HepG2 (cell line): ENCODE results near the gene KDM3B. TPM values are rescaled to one million over a fixed set of nuclear protein-coding genes. Genes with fewer than 3 reads are reported as not detected.
A peak's percentile ranks its signal among the peaks of the same experiment; 100 is the strongest.

ENCODE experiments used
- CCAR2 ChIP-seq: fragments of 200-400 bp; formaldehyde crosslinking; optimal IDR thresholded peaks from 2 replicates; pipeline ENCODE3; 2018; ENCODE audit warnings: low read depth, mild to moderate bottlenecking, low read length, moderate library complexity
- DRAP1 ChIP-seq: IDR thresholded peaks from 2 replicates; pipeline ENCODE4 v1.6.1; 2016; ENCODE audit warnings: missing genetic modification reagents, missing compliant biosample characterization
- EEA1 ChIP-seq: sonication (generic); formaldehyde crosslinking; IDR thresholded peaks from 2 replicates; pipeline ENCODE4 v1.5.1; 2020; ENCODE audit warnings: mild to moderate bottlenecking, missing genetic modification reagents, borderline replicate concordance
- GZF1 ChIP-seq: sonication (generic); formaldehyde crosslinking; IDR thresholded peaks from 2 replicates; pipeline ENCODE4 v1.5.1; 2020; ENCODE audit warnings: mild to moderate bottlenecking, missing genetic modification reagents
- KMT2A ChIP-seq: sonication (generic); formaldehyde crosslinking; IDR thresholded peaks from 2 replicates; pipeline ENCODE4 v1.4.0; 2020; ENCODE audit warnings: missing genetic modification reagents
- NFKB2 ChIP-seq: sonication (generic); formaldehyde crosslinking; IDR thresholded peaks from 2 replicates; pipeline ENCODE4 v1.4.0; 2020; ENCODE audit warnings: missing genetic modification reagents, borderline replicate concordance
- SALL1 ChIP-seq: sonication (generic); formaldehyde crosslinking; IDR thresholded peaks from 2 replicates; pipeline ENCODE4 v1.8.0; 2022; ENCODE audit warnings: mild to moderate bottlenecking, missing genetic modification reagents
- ZBTB39 ChIP-seq: sonication (generic); formaldehyde crosslinking; IDR thresholded peaks from 2 replicates; pipeline ENCODE4 v1.5.0; 2020; ENCODE audit warnings: missing genetic modification reagents
- ZBTB40 ChIP-seq, 2 experiments: fragments of 450-650 bp in 1 of 2; sonication (generic) in 1 of 2; formaldehyde crosslinking in 1 of 2; IDR thresholded peaks; 2 replicates each; pipeline versions ENCODE4 v1.6.1 to v1.8.0; 2016 to 2022; ENCODE audit warnings: antibody characterized with exemption in 1 of 2, mild to moderate bottlenecking in 1 of 2, missing genetic modification reagents in 1 of 2
- ZFP37 ChIP-seq: sonication (generic); formaldehyde crosslinking; IDR thresholded peaks from 2 replicates; pipeline ENCODE4 v1.4.0; 2020; ENCODE audit warnings: missing genetic modification reagents, borderline replicate concordance
- ZNF143 ChIP-seq: sonication (generic); formaldehyde crosslinking; IDR thresholded peaks from 2 replicates; pipeline ENCODE4 v1.4.0; 2020; ENCODE audit warnings: missing genetic modification reagents
- ZNF317 ChIP-seq: sonication (generic); formaldehyde crosslinking; IDR thresholded peaks from 2 replicates; pipeline ENCODE4 v1.5.0; 2020; ENCODE audit warnings: mild to moderate bottlenecking, missing genetic modification reagents
- ZNF367 ChIP-seq: sonication (generic); formaldehyde crosslinking; IDR thresholded peaks from 2 replicates; pipeline ENCODE4 v1.4.0; 2020; ENCODE audit warnings: missing genetic modification reagents, borderline replicate concordance
- ZNF431 ChIP-seq: sonication (generic); formaldehyde crosslinking; IDR thresholded peaks from 2 replicates; pipeline ENCODE4 v1.9.0; 2022; ENCODE audit warnings: missing genetic modification reagents, low read depth, mild to moderate bottlenecking, borderline replicate concordance
- ZNF761 ChIP-seq: sonication (generic); formaldehyde crosslinking; conservative IDR thresholded peaks from 2 replicates; pipeline ENCODE4 v1.4.0; 2020; ENCODE audit warnings: mild to moderate bottlenecking, missing genetic modification reagents
- ZSCAN29 ChIP-seq: sonication (generic); formaldehyde crosslinking; conservative IDR thresholded peaks from 2 replicates; pipeline ENCODE4 v1.4.0; 2020; ENCODE audit warnings: mild to moderate bottlenecking, missing genetic modification reagents
- polyA plus RNA-seq, 8 experiments: library from polyadenylated mRNA; depleted of rRNA in 3 of 8; stranded (reverse) in 7 of 8; unstranded in 1 of 8; fragments of >200 nt; fragmentation: Illumina TruSeq in 4 of 8; extraction: Trizol in 4 of 8; gene quantifications; 2 replicates each; pipeline versions ENCODE4 v1.2.1 to v1.2.3, GENCODE V29; 2011 to 2016; ENCODE audit warnings: low read depth in 4 of 8, missing spikeins in 1 of 8, mixed read lengths in 1 of 8; ENCODE audit not compliant: insufficient read depth in 1 of 8
- total RNA-seq, 5 experiments: library from RNA; depleted of rRNA; stranded (reverse); fragments of >200 nt; fragmentation: Illumina TruSeq; extraction: Trizol; gene quantifications; 2 replicates each; pipeline ENCODE4 v1.2.3, GENCODE V29; 2016; ENCODE audit warnings: low read depth in 1 of 5

The KDM3B gene
- total and polyA plus RNA-seq, 2 of the 13 experiments (the other 11 are each of a cell fraction or from before 2014, with no cell fraction given) = 19.7 to 34.3 TPM

DNA sequence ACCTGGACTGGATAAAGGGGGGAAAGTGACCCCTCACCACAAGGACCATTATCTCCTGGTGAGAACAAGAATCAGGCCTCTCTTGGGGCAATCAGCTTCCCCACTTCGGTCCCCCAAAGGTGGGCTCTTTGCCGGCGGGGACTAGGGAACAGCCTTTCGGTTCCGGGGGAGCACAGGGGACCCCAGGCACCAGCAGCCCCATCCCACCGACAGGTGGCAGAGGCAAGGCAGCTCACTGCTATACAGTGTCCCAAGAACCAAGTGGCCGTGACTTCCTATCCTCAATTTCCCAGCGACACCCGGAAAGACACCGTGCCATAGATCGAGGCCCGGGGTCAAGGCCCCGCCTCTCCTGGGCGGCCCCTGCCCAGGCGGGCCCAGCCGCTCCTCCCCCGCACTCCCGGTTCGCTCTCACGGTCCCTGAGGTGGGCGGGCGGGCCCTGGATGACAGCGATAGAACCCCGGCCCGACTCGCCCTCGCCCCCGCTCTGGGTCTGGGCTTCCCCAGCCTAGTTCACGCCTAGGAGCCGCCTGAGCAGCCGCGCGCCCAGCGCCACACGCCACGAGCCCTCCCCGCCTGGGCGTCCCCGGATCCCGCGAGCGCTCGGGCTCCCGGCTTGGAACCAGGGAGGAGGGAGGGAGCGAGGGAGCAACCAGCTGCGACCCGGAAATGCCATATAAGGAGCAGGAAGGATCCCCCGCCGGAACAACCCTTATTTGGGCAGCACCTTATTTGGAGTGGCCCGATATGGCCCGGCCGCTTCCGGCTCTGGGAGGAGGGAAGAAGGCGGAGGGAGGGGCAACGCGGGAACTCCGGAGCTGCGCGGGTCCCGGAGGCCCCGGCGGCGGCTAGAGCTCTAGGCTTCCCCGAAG, 112.1 kb downstream of the KDM3B start (continued):
- TF ChIP-seq DRAP1 (0 out of 2 replicates have a peak, but pooled peaks have one; percentile 31), ZBTB40 (IDR thresholded peaks at IDR 0.05) (no peak), ZBTB40 (CRISPR knock-in tag; IDR thresholded peaks at IDR 0.05) (peak; percentile 10), CCAR2 (no peak), NFKB2 (peak; percentile 19; the same call in 1 of the 2 replicates), ZNF143 (CRISPR knock-in tag) (peak; percentile 62), ZBTB39 (CRISPR knock-in tag) (no peak; the same call in 1 of the 2 replicates), ZFP37 (CRISPR knock-in tag) (no peak), ZSCAN29 (CRISPR knock-in tag) (no peak), ZNF761 (0 out of 2 replicates have a peak, but pooled peaks have one; percentile 14), SALL1 (CRISPR knock-in tag) (peak; percentile 77), GZF1 (CRISPR knock-in tag) (no peak), EEA1 (CRISPR knock-in tag) (no peak), ZNF431 (no peak; the same call in 1 of the 2 replicates), KMT2A (CRISPR knock-in tag) (no peak), ZNF317 (CRISPR knock-in tag) (0 out of 2 replicates have a peak, but pooled peaks have one; percentile 3), ZNF367 (no peak)
